ENCODE measurements around the gene BBS9. TPM values are rescaled to one million over a fixed set of nuclear protein-coding genes. Genes with fewer than 3 reads are reported as not detected.

The BBS9 gene
- total RNA-seq, 1 experiment from 2014 or later: 26.4 TPM

GRCh38 chr7:33393770-33394169 lies 264.4 kb downstream of the BBS9 start:
- H2AK5ac ChIP-seq (ENCODE audit: insufficient read length, low read length): no peak overlapping the region
- Mint-ChIP-seq H3K4me1 (peaks cover 8% of the 10 kb centered on the region in 2 experiments), H3K9me3 (peaks cover 13 to 17% of the 10 kb centered on the region in 2 experiments), H3K27me3 (ENCODE audit: low read depth) (no peaks in the 10 kb centered on the region), H3K4me3 (no peak overlapping the region), H3K27ac (no peak overlapping the region), H3K36me3 (ENCODE audit: insufficient read depth in 1 of 3, low read depth in 3 of 3) (peaks cover 12 to 20% (median 14%) of the 10 kb centered on the region in 3 experiments)
- H3K23ac ChIP-seq (ENCODE audit: insufficient read length, low read depth, low read length): no peak overlapping the region
- H4K5ac ChIP-seq (ENCODE audit: insufficient read length, low read depth, low read length): no peak overlapping the region
- no peak overlapping the region for H4K8ac ChIP-seq (replicated peaks; ENCODE audit: insufficient read length, low read depth, low read length)
- H2BK12ac ChIP-seq (ENCODE audit: insufficient read length, low read depth, low read length): no peak overlapping the region
- H3T11ph ChIP-seq (ENCODE audit: low read length): no peak overlapping the region
- H3K9ac ChIP-seq (ENCODE audit: extremely low read depth, insufficient read length, low read length): no peak overlapping the region
- H3K27me3 ChIP-seq (ENCODE audit: insufficient read depth, low read length): no peaks in the 10 kb centered on the region
- H2BK120ac ChIP-seq (ENCODE audit: low read depth, low read length, poor library complexity, severe bottlenecking): no peak overlapping the region
- no peak for DNase-seq
- no peak overlapping the region for H2BK5ac ChIP-seq (ENCODE audit: insufficient read length, low read length)
- H3K4ac ChIP-seq (ENCODE audit: low read depth, low read length): no peak overlapping the region
- H3K4me2 ChIP-seq (ENCODE audit: insufficient read depth, insufficient read length, low read length): no peak overlapping the region
- H3K9me3 ChIP-seq (ENCODE audit: control insufficient read depth, low read depth, low read length): no peaks in the 10 kb centered on the region
- no peaks in the 10 kb centered on the region for H3K79me2 ChIP-seq (ENCODE audit: insufficient read depth, low read length)
- no peak overlapping the region for H4K91ac ChIP-seq (ENCODE audit: insufficient read length, low read depth, low read length)
- no peaks in the 10 kb centered on the region for H3K79me1 ChIP-seq (ENCODE audit: insufficient read depth, low read depth, low read length, poor library complexity, severe bottlenecking)
- no peak for TF ChIP-seq CTCF (conservative IDR thresholded peaks at IDR 0.05)
- H2BK20ac ChIP-seq (ENCODE audit: low read depth, low read length, poor library complexity, severe bottlenecking): no peak overlapping the region
- H3K18ac ChIP-seq (ENCODE audit: insufficient read length, low read depth, low read length): no peak overlapping the region
- H3K27ac ChIP-seq (ENCODE audit: insufficient read length, low read depth, low read length): no peak overlapping the region
- H3K4me1 ChIP-seq (ENCODE audit: insufficient read depth, low read length): no peaks in the 10 kb centered on the region
- H3K23me2 ChIP-seq (ENCODE audit: insufficient read length, low read depth, low read length, poor library complexity, severe bottlenecking): no peaks in the 10 kb centered on the region
- H3K14ac ChIP-seq (ENCODE audit: insufficient read depth, low read length): no peak overlapping the region
- no peak overlapping the region for H2BK15ac ChIP-seq (ENCODE audit: low read depth, low read length)
- H2AFZ ChIP-seq (ENCODE audit: low read length): no peak overlapping the region
- H4K20me1 ChIP-seq (ENCODE audit: control insufficient read depth, insufficient read depth, insufficient read length): no peaks in the 10 kb centered on the region
- no peak overlapping the region for H3K56ac ChIP-seq (ENCODE audit: insufficient read length, low read depth, low read length)
